ENCODE data around the gene NAT9. TPM values are rescaled to one million over a fixed set of nuclear protein-coding genes. Genes with fewer than 3 reads are reported as not detected.

The NAT9 gene
- total and polyA plus RNA-seq, 2 donors (not counting 3 experiments of a cell fraction or from before 2014, with no cell fraction given) = 39.3 to 44.8 TPM

DNA sequence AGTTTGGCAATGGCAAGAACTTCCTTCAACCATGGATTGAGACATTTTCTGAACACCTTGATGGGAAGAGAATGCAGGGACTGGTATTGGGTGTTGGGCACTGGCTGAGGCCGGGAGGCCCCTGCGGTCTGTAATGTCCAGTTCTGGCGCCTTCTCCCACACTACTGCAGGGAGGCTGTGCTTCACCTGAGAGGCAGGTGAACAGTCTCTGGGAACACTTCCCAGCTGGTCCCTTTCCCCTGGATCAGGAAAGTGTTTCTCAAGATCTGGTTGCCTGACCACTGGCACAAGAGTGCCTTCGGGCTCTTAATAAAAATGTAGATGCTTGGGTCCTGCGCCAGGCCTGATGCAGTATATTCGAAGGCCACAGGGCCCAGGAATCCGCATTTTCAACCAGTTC, 28.5 kb upstream of the NAT9 start:
- TF ChIP-seq MYC (IDR thresholded peaks at IDR 0.05; ENCODE audit: low read depth, low read length) = no peak
- TF ChIP-seq, protein P1, sequence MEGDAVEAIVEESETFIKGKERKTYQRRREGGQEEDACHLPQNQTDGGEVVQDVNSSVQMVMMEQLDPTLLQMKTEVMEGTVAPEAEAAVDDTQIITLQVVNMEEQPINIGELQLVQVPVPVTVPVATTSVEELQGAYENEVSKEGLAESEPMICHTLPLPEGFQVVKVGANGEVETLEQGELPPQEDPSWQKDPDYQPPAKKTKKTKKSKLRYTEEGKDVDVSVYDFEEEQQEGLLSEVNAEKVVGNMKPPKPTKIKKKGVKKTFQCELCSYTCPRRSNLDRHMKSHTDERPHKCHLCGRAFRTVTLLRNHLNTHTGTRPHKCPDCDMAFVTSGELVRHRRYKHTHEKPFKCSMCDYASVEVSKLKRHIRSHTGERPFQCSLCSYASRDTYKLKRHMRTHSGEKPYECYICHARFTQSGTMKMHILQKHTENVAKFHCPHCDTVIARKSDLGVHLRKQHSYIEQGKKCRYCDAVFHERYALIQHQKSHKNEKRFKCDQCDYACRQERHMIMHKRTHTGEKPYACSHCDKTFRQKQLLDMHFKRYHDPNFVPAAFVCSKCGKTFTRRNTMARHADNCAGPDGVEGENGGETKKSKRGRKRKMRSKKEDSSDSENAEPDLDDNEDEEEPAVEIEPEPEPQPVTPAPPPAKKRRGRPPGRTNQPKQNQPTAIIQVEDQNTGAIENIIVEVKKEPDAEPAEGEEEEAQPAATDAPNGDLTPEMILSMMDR (IDR thresholded peaks at IDR 0.05; ENCODE audit: extremely low read depth in 1 of 2, insufficient read depth in 1 of 2, low read depth in 1 of 2, low read length in 2 of 2) = no peak
- TF ChIP-seq JUN (IDR thresholded peaks at IDR 0.05; ENCODE audit: borderline replicate concordance, insufficient read depth, insufficient read length, low read depth) = no peak
- TF ChIP-seq POLR2AphosphoS5 (IDR thresholded peaks at IDR 0.05; ENCODE audit: insufficient read depth, low read depth, low read length) = no peak
- TF ChIP-seq GATA2 (IDR thresholded peaks at IDR 0.05; ENCODE audit: insufficient read depth, insufficient read length, low read depth, low read length) = no peak
- TF ChIP-seq, protein P2, sequence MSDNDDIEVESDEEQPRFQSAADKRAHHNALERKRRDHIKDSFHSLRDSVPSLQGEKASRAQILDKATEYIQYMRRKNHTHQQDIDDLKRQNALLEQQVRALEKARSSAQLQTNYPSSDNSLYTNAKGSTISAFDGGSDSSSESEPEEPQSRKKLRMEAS (IDR thresholded peaks at IDR 0.05; ENCODE audit: insufficient read depth, insufficient read length) = no peak
- no peak for TF ChIP-seq FOS (IDR thresholded peaks at IDR 0.05; ENCODE audit: borderline replicate concordance, insufficient read depth, low read length)
- TF ChIP-seq POLR2A (IDR thresholded peaks at IDR 0.05; ENCODE audit: low read depth, low read length) = no peak
- intact Hi-C loops (cut with micrococcal nuclease) = no loop called here
- Histone ChIP-seq H3K9ac (replicated peaks; ENCODE audit: extremely low read depth, insufficient read depth, low read length) (no peak overlapping the region), H4K20me1 (replicated peaks; ENCODE audit: control insufficient read depth, extremely low read depth, insufficient read depth, low read length) (no peaks in the 10 kb centered on the region), H3K4me1 (ENCODE audit: control insufficient read depth, extremely low read depth, insufficient read depth, low read length) (no peaks in the 10 kb centered on the region), H3K9me3 (replicated peaks; ENCODE audit: control insufficient read depth, insufficient read depth, low read length) (no peaks in the 10 kb centered on the region), H2AFZ (ENCODE audit: low read depth, low read length) (no peak overlapping the region), H3K27ac (ENCODE audit: insufficient read depth, low read depth, low read length) (no peak overlapping the region), H3K27me3 (ENCODE audit: control insufficient read depth in 2 of 2, insufficient read depth in 2 of 2, low read length in 2 of 2) (no peaks in the 10 kb centered on the region), H3K4me3 (replicated peaks in 1 of 3; ENCODE audit: insufficient read depth in 1 of 3, low read depth in 1 of 3, low read length in 3 of 3) (no peak overlapping the region), H3K36me3 (ENCODE audit: control insufficient read depth in 2 of 2, extremely low read depth in 1 of 2, insufficient read depth in 2 of 2, low read length in 2 of 2) (peaks cover 0 to 3% of the 10 kb centered on the region in 2 experiments), H3K9me1 (replicated peaks; ENCODE audit: control insufficient read depth, extremely low read depth, insufficient read depth, low read length) (no peaks in the 10 kb centered on the region), H3K4me2 (ENCODE audit: insufficient read depth, low read length) (no peak overlapping the region), H3K79me2 (ENCODE audit: control insufficient read depth, insufficient read depth, low read length) (no peaks in the 10 kb centered on the region)
- dilution Hi-C loops (cut with MboI; ENCODE audit: extremely low pct_ligation_motif_present, low sequenced_read_pairs) = no loop called here
- ChIA-PET POLR2A (no interaction called here), CTCF (interaction anchor here (1.3 to 3.3 kb wide), 2 partner anchors 14 to 38 kb away, joined by 3 to 14 read pairs; no protein-coding TSS in a partner anchor)
- no peak for FAIRE-seq
- no TSS peak for BruUV-seq (replicated peaks)
- no peak for DNase-seq (ENCODE audit: low read depth, low spot score)

All from endothelial cell of umbilical vein (primary cell).